Psoas muscle (tissue), 8 donors: ENCODE measurements around the gene INSYN2B. TPM values are rescaled to one million over a fixed set of nuclear protein-coding genes. Genes with fewer than 3 reads are reported as not detected.

ENCODE experiments used
- ATAC-seq, 4 donors: fragments of 200-7000 bp; cut with Tn5 transposase; one replicate each; pipeline ENCODE4 v1.9.1; 2020; ENCODE audit warnings: moderate library complexity in 3 of 4, mild to moderate bottlenecking in 2 of 4
- DNase-seq, 2 donors: peaks; one replicate each; pipeline ENCODE4 v3.0.0-alpha.2; 2020
- H3K27ac ChIP-seq: fragments of 200-600 bp; one replicate; pipeline ENCODE4 v1.8.0; 2022
- H3K27me3 ChIP-seq, 3 donors: fragments of 200-600 bp in 1 of 3; one replicate each; pipeline versions ENCODE4 v1.6.1 to v1.8.0; 2013 to 2022; ENCODE audit warnings: low read length in 2 of 3, mild to moderate bottlenecking in 2 of 3, moderate library complexity in 1 of 3; ENCODE audit not compliant: insufficient read depth in 3 of 3
- H3K36me3 ChIP-seq, 2 donors: fragments of 200-600 bp in 1 of 2; one replicate each; pipeline versions ENCODE4 v1.6.1 to v1.8.0; 2013 to 2022; ENCODE audit warnings: low read depth in 1 of 2, mild to moderate bottlenecking in 1 of 2, moderate library complexity in 1 of 2; ENCODE audit not compliant: insufficient read depth in 1 of 2
- H3K4me1 ChIP-seq: fragments of 200-600 bp; one replicate; pipeline ENCODE4 v1.8.0; 2022
- H3K4me3 ChIP-seq: fragments of 200-600 bp; one replicate; pipeline ENCODE4 v1.8.0; 2022; ENCODE audit warnings: mild to moderate bottlenecking
- H3K9me3 ChIP-seq: fragments of 200-600 bp; one replicate; pipeline ENCODE4 v1.8.0; 2022
- WGBS, 3 donors: extraction: QIAGEN DNeasy Blood & Tissue Kit; methylation state at CpG; one replicate each; pipeline versions ENCODE4 v1.1.6 to v1.1.7; 2013; 5-methylcytosine and 5-hydroxymethylcytosine counted together
- intact Hi-C, 2 donors: fragments of 100-400 bp; cut with DNase I; formaldehyde crosslinking; loops; one replicate each; pipeline versions ENCODE4 v1.11.0 to v1.14.2; 2022
- polyA plus RNA-seq, 3 donors: library from polyadenylated mRNA; stranded (reverse); fragments of 200-250 nt; gene quantifications; one replicate each; pipeline ENCODE4 v1.2.3, GENCODE V29; 2013
- total RNA-seq, 4 donors: library from RNA; stranded (reverse); fragmentation: NEBNext Ultra II Directional in 2 of 4; extraction: Animal tissue kit (Norgen Biotek cat#: 25700) in 2 of 4; gene quantifications; one replicate each; pipeline versions ENCODE4 v1.2.1 to v1.2.4, GENCODE V29; 2021 to 2023
- TF ChIP-seq, protein P1 (sequence below): fragments of 200-600 bp; IDR thresholded peaks from one replicate; pipeline ENCODE4 v1.8.0; 2022; ENCODE audit warnings: antibody characterized with exemption
- donor health status: healthy with polysubstance abuse.
- donor health status: DM: no; HTN: no; CAD: no; lungs with moderate emphysema.
- donor health status: Bipolar disorder and iron deficiency.
- donor health status: healthy.
- donor health status: DM: yes; HTN: yes; CAD: no.
- donor health status: DM: no; HTN: no; CAD: no.
- donor health status: DM: no; HTN: no; CAD: no.
- donor health status: DM: yes; HTN: yes; CAD: no.

Gene INSYN2B
- total and polyA plus RNA-seq, 7 donors = 0.01 TPM; not detected in 6

DNA sequence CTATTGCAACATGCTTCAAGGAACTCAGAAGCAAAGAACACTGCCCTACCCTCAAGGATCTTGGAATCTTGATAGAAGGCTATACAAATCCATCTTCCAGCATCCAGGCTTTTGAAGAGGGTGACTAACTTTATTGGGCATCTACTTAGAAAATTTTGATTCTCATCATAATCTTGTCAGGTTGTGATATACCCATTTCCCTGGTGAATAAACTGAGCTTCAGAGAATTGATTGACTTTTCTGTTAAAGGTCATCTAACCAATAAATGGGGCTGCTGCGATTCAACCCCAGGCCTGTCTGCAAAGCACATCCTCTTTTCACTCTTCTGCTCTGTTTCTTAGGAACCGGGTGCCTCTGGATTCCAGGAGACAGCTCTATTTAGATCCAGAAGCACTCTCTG, 19.9 kb upstream of the INSYN2B start:
- H3K27me3 ChIP-seq = no peaks in the 10 kb centered on the region
- H3K4me3 ChIP-seq = no peak overlapping the region
- intact Hi-C loops = no loop called here
- H3K9me3 ChIP-seq = no peaks in the 10 kb centered on the region
- DNase-seq (no peak), ATAC-seq (no peak)
- no peaks in the 10 kb centered on the region for H3K4me1 ChIP-seq
- H3K27ac ChIP-seq = no peak overlapping the region
- TF ChIP-seq, protein P1, sequence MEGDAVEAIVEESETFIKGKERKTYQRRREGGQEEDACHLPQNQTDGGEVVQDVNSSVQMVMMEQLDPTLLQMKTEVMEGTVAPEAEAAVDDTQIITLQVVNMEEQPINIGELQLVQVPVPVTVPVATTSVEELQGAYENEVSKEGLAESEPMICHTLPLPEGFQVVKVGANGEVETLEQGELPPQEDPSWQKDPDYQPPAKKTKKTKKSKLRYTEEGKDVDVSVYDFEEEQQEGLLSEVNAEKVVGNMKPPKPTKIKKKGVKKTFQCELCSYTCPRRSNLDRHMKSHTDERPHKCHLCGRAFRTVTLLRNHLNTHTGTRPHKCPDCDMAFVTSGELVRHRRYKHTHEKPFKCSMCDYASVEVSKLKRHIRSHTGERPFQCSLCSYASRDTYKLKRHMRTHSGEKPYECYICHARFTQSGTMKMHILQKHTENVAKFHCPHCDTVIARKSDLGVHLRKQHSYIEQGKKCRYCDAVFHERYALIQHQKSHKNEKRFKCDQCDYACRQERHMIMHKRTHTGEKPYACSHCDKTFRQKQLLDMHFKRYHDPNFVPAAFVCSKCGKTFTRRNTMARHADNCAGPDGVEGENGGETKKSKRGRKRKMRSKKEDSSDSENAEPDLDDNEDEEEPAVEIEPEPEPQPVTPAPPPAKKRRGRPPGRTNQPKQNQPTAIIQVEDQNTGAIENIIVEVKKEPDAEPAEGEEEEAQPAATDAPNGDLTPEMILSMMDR = no peak
- WGBS, 3 donors = 86 to 93% (median 87%) methylated on average over 2 of the region's 2 CpGs
- H3K36me3 ChIP-seq = no peaks in the 10 kb centered on the region

DNA sequence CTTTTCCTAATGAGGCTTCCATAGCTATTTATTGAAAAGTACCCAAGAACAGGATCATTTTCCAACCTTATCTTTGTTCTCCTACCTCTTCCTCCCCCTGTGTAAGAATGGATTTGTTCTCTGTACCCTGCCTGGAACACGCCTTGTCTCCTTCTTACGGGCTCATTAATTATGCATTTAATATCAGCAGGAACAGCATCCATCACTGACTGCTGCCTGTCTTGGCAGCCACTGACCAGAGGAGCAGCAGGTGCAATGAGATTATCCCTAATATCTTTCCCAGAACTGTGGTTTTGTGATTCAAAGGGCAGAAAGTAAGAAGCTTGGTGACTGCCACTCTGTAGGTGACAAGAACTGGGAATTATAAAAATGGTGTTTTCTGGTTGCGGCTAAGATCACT, 19.3 kb upstream of the INSYN2B start:
- DNase-seq (no peak), ATAC-seq (no peak)
- H3K4me3 ChIP-seq = no peak overlapping the region
- H3K27ac ChIP-seq = no peak overlapping the region
- WGBS, 3 donors = 79 to 89% (median 83%) methylated on average over 3 of the region's 3 CpGs
- no peaks in the 10 kb centered on the region for H3K36me3 ChIP-seq
- no peaks in the 10 kb centered on the region for H3K9me3 ChIP-seq
- no peaks in the 10 kb centered on the region for H3K4me1 ChIP-seq
- TF ChIP-seq, protein P1 = no peak
- intact Hi-C loops = no loop called here
- H3K27me3 ChIP-seq = no peaks in the 10 kb centered on the region

DNA sequence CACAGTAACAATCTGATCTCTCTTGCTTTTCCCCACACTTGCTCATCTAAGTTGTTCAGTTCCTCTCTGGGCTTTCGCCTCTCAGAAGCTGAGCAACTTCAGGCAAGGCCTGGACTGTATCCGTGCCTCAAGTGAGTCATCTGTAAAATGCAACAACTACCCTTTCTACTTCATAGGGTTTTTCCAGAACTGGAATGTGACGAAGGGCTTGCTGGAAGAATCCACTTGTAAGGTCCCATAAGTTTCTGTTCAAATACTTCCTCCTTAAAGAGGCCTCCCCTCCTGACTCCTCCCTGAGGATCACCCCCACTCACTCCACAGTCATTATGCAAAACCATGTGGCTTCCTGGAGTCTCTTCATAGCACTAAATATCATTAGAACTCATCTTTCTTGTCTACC, 17.5 kb upstream of the INSYN2B start:
- DNase-seq (no peak), ATAC-seq (no peak)
- Histone ChIP-seq H3K27me3 (no peaks in the 10 kb centered on the region), H3K36me3 (no peaks in the 10 kb centered on the region), H3K27ac (no peak overlapping the region), H3K9me3 (no peaks in the 10 kb centered on the region), H3K4me1 (no peaks in the 10 kb centered on the region), H3K4me3 (no peak overlapping the region)
- WGBS, 3 donors = 83 to 95% (median 92%) methylated on average over 3 of the region's 3 CpGs
- TF ChIP-seq, protein P1 = no peak
- intact Hi-C loops = no loop called here

- H3K27me3 ChIP-seq = no peaks in the 10 kb centered on the region
- H3K4me3 ChIP-seq = no peak overlapping the region
- DNase-seq (no peak), ATAC-seq (no peak)
- TF ChIP-seq, protein P1 = no peak
- no peak overlapping the region for H3K27ac ChIP-seq
- no peaks in the 10 kb centered on the region for H3K4me1 ChIP-seq
- WGBS, 3 donors = 14 to 27% (median 19%) methylated on average over 2 of the region's 2 CpGs
- H3K36me3 ChIP-seq = no peaks in the 10 kb centered on the region
- intact Hi-C loops = no loop called here
- no peaks in the 10 kb centered on the region for H3K9me3 ChIP-seq
Measured at GRCh38 chr5:169993485-169993790, 13.1 kb upstream of the INSYN2B start.

- DNase-seq = no peak
- intact Hi-C loops = no loop called here
- Histone ChIP-seq H3K36me3 (no peaks in the 10 kb centered on the region), H3K27ac (no peak overlapping the region), H3K4me3 (no peak overlapping the region), H3K27me3 (no peaks in the 10 kb centered on the region), H3K9me3 (no peaks in the 10 kb centered on the region), H3K4me1 (no peaks in the 10 kb centered on the region)
- TF ChIP-seq, protein P1 = no peak
- ATAC-seq = no peak
- WGBS, 3 donors = 41 to 52% (median 42%) methylated on average over 2 of the region's 2 CpGs
Measured at GRCh38 chr5:169992789-169993484, 12.6 kb upstream of the INSYN2B start.
